ENCODE measurements around the gene PTBP1. TPM values are rescaled to one million over a fixed set of nuclear protein-coding genes. Genes with fewer than 3 reads are reported as not detected.

PTBP1 gene
- 100 to 1,000 TPM; 385 to 406 TPM for total RNA-seq

DNA sequence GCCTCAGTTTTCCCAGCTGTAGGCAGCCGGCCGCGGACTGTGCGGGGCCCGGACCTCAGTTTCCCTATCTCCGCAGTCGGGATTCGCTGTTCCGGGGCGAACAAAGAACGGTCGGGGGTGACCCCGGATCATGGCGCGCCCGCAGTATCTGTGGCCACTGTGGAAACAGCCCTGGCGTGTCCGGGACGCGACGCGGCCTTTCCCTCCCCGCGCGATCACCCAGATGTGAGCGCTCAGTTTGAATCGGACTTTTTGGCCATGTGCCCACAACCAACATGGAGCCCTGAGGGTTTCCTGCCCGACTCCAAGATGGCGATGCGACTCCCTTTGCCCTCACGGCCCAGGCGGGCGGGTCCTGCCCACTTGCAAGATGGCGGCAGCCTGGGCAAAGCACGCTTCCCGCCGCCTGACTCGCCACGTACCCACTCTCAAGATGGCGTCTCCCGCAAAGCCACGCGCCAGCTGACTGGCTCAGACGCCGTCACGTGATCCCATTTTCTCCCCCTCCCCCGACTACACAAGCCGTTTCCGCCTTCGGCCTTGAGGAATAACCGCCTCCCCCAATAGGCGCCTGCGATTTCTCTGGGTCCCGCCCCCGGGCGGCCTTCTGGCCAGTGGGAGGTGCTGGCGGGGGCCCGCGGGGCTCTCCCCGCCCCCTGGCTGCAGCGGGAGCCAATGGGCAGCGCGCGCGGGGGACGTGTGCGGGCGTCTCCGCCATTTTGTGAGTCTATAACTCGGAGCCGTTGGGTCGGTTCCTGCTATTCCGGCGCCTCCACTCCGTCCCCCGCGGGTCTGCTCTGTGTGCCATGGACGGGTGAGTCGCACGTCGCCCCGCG lies at the start of gene PTBP1:
PTBP1 (plus strand) TSS at position 761 of the 836 bp plus-strand sequence; CDS start at position 807, 46 bp downstream.
- H3K27me3 Mint-ChIP-seq, result no peaks in the 10 kb centered on the region
- no peaks in the 10 kb centered on the region for H3K9me3 Mint-ChIP-seq
- ChIA-PET POLR2A (interaction anchor here (0.6 to 1.7 kb wide), 12 partner anchors 11 to 472 kb away, joined by 3 to 7 read pairs (median 3); partner anchors contain the start of gene CIRBP), CTCF (interaction anchor here (1.0 kb wide), 1 partner anchor 27 kb away, joined by 6 read pairs; no protein-coding TSS in a partner anchor)
- peaks cover 33% of the 10 kb centered on the region for H3K36me3 Mint-ChIP-seq (ENCODE audit: low read depth)
- peaks cover 33% of the 10 kb centered on the region for H3K4me1 Mint-ChIP-seq
- DNase-seq, result peak; percentile 100
- peak within 1 kb of the TSS; percentile 83 for H3K27ac Mint-ChIP-seq
- peak within 1 kb of the TSS; percentile 90 for H3K4me3 Mint-ChIP-seq

DNA sequence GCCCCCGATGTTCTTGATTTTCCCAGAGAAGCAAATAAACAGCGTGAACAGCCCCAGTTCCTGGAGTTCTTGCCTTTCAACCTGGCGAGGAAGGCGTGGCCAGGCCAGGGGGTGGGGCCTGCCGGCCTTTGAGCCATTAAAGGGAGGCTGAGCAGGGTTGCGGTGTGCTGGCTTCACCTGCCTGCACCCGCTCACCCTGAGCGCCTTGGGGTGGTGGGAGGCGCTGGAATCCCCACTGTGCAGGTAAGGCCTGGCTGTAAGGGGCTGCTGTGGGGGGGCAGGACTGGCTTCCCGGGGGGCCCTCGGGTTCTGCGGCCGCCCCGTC lies 49.0 kb upstream of the PTBP1 start:
- Mint-ChIP-seq H3K4me1 (no peaks in the 10 kb centered on the region), H3K9me3 (peaks cover 9% of the 10 kb centered on the region), H3K27me3 (no peaks in the 10 kb centered on the region), H3K4me3 (no peak overlapping the region), H3K27ac (no peak overlapping the region), H3K36me3 (ENCODE audit: low read depth) (no peaks in the 10 kb centered on the region)
- no peak for DNase-seq
- POLR2A ChIA-PET, result no interaction called here
- CTCF ChIA-PET, result no interaction called here

- Mint-ChIP-seq H3K4me3 (no peak overlapping the region), H3K27me3 (no peaks in the 10 kb centered on the region), H3K36me3 (ENCODE audit: low read depth) (no peaks in the 10 kb centered on the region), H3K27ac (no peak overlapping the region), H3K4me1 (no peaks in the 10 kb centered on the region), H3K9me3 (peaks cover 2% of the 10 kb centered on the region)
- no peak for DNase-seq
- CTCF ChIA-PET, result no interaction called here
- POLR2A ChIA-PET, result no interaction called here
Measured at GRCh38 chr19:749811-750210, 47.4 kb upstream of the PTBP1 start.

DNA sequence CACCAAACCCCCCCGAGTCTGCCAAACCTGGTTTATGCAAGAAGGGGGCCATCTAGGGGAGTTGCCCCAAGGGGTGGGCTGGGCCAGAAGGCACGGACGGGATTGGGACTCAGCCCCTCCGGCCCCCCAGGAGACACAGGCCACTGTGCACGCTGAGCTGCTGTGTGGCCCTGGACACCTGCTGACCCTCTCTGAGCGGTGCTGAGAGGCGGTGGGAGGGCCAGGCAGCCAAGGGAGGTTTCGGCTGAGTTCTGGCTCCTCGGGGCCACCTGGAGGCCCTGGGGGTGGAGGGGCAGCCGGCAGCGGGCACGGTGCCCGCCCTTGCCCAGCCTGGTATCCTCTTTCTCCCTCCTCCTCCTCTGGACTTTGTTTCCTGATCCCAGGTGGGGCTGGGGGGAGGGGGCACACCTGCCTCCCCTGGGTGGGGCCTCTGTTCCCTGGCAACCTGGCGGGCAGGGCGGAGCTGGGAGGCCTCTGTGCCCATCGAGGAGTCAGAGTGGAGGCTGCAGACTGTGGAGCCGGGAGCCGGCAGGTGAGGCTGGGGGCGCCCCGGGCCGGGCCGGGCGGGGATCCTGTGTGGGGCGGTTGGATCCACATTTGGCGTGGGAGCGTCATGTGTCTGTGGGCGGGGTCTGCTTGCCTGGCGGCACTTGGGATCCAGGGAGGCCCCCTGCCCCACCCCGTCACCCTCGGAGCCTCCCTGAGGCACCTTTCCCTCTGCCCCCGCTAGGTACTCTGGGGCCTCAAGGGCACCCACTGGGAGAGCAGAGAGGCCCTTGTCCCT lies 46.4 kb upstream of the PTBP1 start, which contains the start of gene MISP:
MISP (plus strand) TSS at position 473 of the 784 bp plus-strand sequence. CDS start 5,835 bp downstream, outside the sequence.
- H3K27me3 Mint-ChIP-seq, result no peaks in the 10 kb centered on the region
- no peaks in the 10 kb centered on the region for H3K4me1 Mint-ChIP-seq
- peaks cover 2% of the 10 kb centered on the region for H3K9me3 Mint-ChIP-seq
- no peak for DNase-seq
- POLR2A ChIA-PET, result no interaction called here
- no peaks in the 10 kb centered on the region for H3K36me3 Mint-ChIP-seq (ENCODE audit: low read depth)
- H3K27ac Mint-ChIP-seq, result no peak within 1 kb of the TSS
- CTCF ChIA-PET, result no interaction called here
- H3K4me3 Mint-ChIP-seq, result no peak within 1 kb of the TSS

DNA sequence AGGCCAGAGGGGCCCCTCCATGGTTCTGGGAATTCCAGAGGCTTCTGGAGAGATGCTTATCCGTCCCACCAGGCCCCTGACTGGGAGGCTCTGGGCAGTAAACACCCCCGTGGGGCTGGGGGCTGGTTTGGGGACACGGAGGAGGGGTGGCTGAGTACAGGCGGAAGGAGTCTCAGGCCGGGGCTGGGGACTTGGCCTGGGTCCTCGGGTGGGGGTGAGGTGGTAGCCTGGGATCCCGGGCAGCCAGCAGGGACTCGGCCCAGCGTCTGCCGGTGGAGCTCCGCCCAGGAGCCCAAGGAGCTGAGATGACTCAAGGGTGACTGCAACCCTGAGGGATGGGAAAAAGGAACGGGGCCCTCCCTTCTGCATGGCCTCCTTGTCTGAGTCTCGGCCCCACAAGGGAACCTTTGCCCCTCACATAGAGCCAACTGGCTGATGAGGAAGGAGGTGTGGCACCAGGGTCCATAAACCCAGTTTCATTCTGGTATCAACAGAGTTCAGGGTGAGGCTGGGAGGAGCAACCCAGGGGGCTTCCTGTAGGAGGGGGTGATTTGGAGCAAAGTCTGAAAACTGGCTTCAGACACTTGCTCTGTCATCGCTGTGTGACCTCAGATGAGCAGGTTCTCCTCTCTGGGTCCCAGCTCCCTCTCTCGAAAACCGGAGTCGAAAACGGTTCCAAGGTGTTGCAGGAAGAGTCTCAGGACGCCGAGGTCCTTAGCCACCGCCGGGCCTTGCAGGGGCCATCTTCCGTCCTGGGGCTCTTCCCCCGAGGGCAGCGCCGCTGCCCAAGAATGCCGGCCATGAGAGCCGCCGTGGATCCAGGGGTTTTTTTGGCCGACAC lies 45.5 kb upstream of the PTBP1 start:
- no peak overlapping the region for H3K27ac Mint-ChIP-seq
- H3K4me3 Mint-ChIP-seq, result no peak overlapping the region
- DNase-seq, result no peak
- no peaks in the 10 kb centered on the region for H3K9me3 Mint-ChIP-seq
- H3K4me1 Mint-ChIP-seq, result no peaks in the 10 kb centered on the region
- POLR2A ChIA-PET, result no interaction called here
- no peaks in the 10 kb centered on the region for H3K36me3 Mint-ChIP-seq (ENCODE audit: low read depth)
- no peaks in the 10 kb centered on the region for H3K27me3 Mint-ChIP-seq
- CTCF ChIA-PET, result no interaction called here

DNA sequence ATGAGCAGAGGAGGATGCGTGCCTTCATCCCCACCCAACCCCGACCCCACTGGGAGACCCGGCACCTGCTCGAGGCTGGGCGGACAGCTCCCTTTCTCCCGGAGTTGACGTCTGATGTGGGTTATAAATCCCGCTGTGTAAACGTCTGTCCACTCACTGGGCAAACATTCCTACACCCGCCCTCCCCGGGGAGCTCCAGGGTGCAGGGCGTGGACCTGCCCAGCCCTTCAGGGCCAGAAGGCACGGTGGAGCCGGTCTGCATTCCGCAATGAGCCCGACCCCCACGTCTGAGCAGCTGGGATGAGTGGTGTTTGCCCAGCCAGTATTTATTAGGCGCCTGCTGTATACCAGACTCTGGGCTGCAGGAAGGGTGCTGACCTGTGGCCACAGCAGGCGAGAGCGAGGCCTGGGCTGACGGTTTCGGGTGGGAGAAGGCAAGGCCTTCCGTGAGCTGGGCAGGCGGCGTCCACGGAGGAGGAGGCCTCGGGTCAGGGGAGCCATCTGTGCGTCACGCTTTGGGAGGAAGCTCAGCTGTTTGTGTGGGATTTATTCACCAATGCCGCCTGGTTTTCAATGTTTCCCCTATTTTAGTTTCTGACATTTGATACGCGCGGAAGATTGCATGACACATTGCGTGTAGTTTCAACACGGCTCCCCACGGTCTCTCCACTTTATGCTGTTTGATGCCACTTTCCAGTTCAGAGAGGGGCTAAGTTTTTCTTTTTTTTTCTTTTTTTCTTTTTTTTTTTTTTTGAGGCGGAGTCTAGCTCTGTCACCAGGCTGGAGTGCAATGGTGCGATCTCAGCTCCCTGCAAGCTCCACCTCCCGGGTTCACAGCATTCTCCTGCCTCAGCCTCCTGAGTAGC lies 44.4 kb upstream of the PTBP1 start:
- no peaks in the 10 kb centered on the region for H3K9me3 Mint-ChIP-seq
- CTCF ChIA-PET, result no interaction called here

DNA sequence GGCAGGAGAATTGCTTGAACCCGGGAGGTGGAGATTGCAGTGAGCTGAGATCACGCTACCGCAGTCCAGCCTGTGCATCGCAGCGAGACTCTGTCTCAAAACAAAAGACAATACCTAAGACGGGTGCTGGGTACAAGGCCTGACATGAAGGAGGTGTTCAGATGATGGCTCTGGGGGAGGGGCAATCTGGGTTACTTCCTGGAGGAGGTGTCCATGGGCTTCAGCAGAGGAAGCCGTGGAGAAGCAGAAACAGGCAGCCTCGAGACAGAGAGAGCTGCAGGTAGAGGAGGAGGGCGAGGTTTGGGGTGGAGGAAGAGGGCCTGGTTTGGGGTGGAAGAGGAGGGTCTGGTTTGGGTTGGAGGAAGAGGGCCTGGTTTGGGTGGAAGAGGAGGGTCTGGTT lies 42.7 kb upstream of the PTBP1 start:
- Mint-ChIP-seq H3K27me3 (no peaks in the 10 kb centered on the region), H3K4me3 (no peak overlapping the region), H3K9me3 (peaks cover 3% of the 10 kb centered on the region), H3K27ac (no peak overlapping the region), H3K4me1 (no peaks in the 10 kb centered on the region), H3K36me3 (ENCODE audit: low read depth) (peaks cover under 1% of the 10 kb centered on the region)
- no peak for DNase-seq
- CTCF ChIA-PET, result no interaction called here
- POLR2A ChIA-PET, result no interaction called here

More for the DNA sequence above, 44.4 kb upstream of the PTBP1 start:
- no peak for DNase-seq
- no peak overlapping the region for H3K4me3 Mint-ChIP-seq
- H3K4me1 Mint-ChIP-seq, result no peaks in the 10 kb centered on the region
- no peak overlapping the region for H3K27ac Mint-ChIP-seq
- no peaks in the 10 kb centered on the region for H3K27me3 Mint-ChIP-seq
- POLR2A ChIA-PET, result no interaction called here
- H3K36me3 Mint-ChIP-seq (ENCODE audit: low read depth), result no peaks in the 10 kb centered on the region

GRCh38 chr19:755063-755462 lies 42.2 kb upstream of the PTBP1 start:
- no peak overlapping the region for H3K27ac Mint-ChIP-seq
- peaks cover 2% of the 10 kb centered on the region for H3K36me3 Mint-ChIP-seq (ENCODE audit: low read depth)
- H3K9me3 Mint-ChIP-seq, result peaks cover 6% of the 10 kb centered on the region
- no peaks in the 10 kb centered on the region for H3K4me1 Mint-ChIP-seq
- DNase-seq, result no peak
- no peak overlapping the region for H3K4me3 Mint-ChIP-seq
- POLR2A ChIA-PET, result no interaction called here
- H3K27me3 Mint-ChIP-seq, result no peaks in the 10 kb centered on the region
- CTCF ChIA-PET, result no interaction called here

GRCh38 chr19:756236-756635 lies 41.0 kb upstream of the PTBP1 start:
- Mint-ChIP-seq H3K4me1 (no peaks in the 10 kb centered on the region), H3K27me3 (no peaks in the 10 kb centered on the region), H3K36me3 (ENCODE audit: low read depth) (peaks cover 2% of the 10 kb centered on the region), H3K27ac (no peak overlapping the region), H3K9me3 (peaks cover 6% of the 10 kb centered on the region), H3K4me3 (no peak overlapping the region)
- no peak for DNase-seq
- POLR2A ChIA-PET, result no interaction called here
- CTCF ChIA-PET, result no interaction called here

DNA sequence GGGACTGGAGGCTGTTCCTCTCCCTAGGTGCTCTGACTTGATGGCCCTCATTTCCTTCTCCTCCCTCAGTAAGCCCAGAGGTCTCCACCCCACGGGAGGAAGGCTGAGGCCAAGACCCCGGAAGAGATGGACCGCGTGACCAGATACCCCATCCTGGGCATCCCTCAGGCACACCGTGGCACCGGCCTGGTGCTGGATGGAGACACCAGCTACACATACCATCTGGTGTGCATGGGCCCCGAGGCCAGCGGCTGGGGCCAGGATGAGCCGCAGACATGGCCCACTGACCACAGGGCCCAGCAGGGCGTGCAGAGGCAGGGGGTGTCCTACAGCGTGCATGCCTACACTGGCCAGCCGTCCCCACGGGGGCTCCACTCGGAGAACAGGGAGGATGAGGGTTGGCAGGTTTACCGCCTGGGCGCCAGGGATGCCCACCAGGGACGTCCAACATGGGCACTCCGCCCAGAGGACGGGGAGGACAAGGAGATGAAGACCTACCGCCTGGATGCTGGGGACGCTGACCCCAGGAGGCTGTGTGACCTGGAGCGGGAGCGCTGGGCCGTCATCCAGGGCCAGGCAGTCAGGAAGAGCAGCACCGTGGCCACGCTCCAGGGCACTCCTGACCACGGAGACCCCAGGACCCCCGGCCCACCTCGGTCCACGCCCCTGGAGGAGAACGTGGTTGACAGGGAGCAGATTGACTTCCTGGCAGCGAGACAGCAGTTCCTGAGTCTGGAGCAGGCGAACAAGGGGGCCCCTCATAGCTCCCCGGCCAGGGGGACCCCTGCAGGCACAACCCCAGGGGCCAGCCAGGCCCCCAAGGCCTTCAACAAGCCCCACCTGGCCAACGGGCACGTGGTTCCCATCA lies 40.2 kb upstream of the PTBP1 start:
- DNase-seq, result no peak
- H3K27me3 Mint-ChIP-seq, result peaks cover 1% of the 10 kb centered on the region
- no peaks in the 10 kb centered on the region for H3K4me1 Mint-ChIP-seq
- H3K27ac Mint-ChIP-seq, result no peak overlapping the region
- H3K36me3 Mint-ChIP-seq (ENCODE audit: low read depth), result peaks cover 2% of the 10 kb centered on the region
- CTCF ChIA-PET, result no interaction called here
- no peak overlapping the region for H3K4me3 Mint-ChIP-seq
- H3K9me3 Mint-ChIP-seq, result peaks cover 6% of the 10 kb centered on the region
- POLR2A ChIA-PET, result no interaction called here

- no peak for DNase-seq
- peaks cover 2% of the 10 kb centered on the region for H3K36me3 Mint-ChIP-seq (ENCODE audit: low read depth)
Measured at GRCh38 chr19:757811-758668, 39.2 kb upstream of the PTBP1 start.

More at GRCh38 chr19:757811-758668, 39.2 kb upstream of the PTBP1 start:
- H3K27me3 Mint-ChIP-seq, result peaks cover 1% of the 10 kb centered on the region
- H3K4me1 Mint-ChIP-seq, result no peaks in the 10 kb centered on the region
- no peak overlapping the region for H3K4me3 Mint-ChIP-seq
- H3K27ac Mint-ChIP-seq, result no peak overlapping the region
- ChIA-PET CTCF (no interaction called here), POLR2A (no interaction called here)
- H3K9me3 Mint-ChIP-seq, result peaks cover 6% of the 10 kb centered on the region

All from activated CD4-positive, alpha-beta memory T cell treated with anti-CD3 and anti-CD28 coated beads, Interleukin-2, amount 10 ng/mL, durations not matched to agents 7 days and 5 days (primary cell).